Stimulated activated CD8-positive, alpha-beta memory T cell treated with anti-CD3 and anti-CD28 coated beads, Interleukin-7, amount 100 ng/mL, for 48 hours (primary cell): ENCODE measurements around the gene MSH5.
A peak's percentile ranks its signal among the peaks of the same experiment; 100 is the strongest.

Source experiments
- DNase-seq, 2 donors: peaks; one replicate each; pipeline ENCODE4 v3.0.0-alpha.2; 2020; ENCODE audit warnings: low read depth in 1 of 2; ENCODE audit errors: extremely low read depth in 1 of 2

MSH5 gene

DNA sequence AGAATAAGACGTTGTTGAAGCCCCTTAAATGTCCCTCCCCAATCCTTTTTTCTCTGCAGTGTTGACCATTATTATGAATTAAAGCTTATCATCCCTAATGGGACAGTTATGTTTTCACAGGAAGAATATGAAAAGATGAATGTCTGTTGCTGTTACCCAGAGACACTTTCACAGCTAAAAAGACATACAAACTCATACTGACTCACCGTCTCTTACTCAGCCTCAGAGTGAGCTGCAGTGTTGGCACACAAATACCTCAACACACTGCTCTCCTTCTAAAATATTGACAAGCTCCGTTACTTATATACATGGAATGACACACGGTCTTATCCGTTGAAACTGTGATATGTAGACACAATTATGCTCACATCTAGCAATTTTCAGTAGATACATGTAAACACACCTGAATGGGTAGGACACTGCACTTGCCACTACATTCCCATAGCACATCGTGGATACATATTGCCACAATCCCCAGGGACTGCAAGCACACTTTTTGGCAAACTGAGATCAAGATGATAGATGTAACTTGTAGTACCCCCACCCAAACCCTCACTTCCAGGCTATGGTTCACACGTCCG is 13.0 kb downstream of the MSH5 start:
- no peak for DNase-seq

DNA sequence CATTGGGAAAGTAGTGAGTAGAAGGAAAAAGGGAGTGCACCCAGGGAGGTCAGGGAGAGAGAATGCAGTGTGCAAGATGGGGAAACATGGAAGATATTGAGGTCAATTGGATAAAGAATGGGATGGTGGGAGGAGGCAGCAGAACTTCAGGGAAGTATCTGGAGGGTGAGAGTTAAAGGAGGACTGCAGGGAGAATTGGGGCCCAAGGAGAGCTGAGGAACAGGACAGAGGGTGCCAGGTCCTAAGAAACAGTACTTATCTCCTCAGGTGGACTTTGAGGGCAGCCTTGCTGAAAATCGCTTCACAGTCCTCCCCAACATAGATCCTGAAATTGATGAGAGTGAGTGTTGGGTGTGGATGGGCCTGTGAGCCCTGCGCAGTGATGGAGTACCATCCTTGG is 18.5 kb downstream of the MSH5 start:
- no peak for DNase-seq

- no peak for DNase-seq
Measured at GRCh38 chr6:31760790-31761189, 21.0 kb downstream of the MSH5 start.

- no peak for DNase-seq
Measured at GRCh38 chr6:31761343-31761742, 21.5 kb downstream of the MSH5 start.

DNA sequence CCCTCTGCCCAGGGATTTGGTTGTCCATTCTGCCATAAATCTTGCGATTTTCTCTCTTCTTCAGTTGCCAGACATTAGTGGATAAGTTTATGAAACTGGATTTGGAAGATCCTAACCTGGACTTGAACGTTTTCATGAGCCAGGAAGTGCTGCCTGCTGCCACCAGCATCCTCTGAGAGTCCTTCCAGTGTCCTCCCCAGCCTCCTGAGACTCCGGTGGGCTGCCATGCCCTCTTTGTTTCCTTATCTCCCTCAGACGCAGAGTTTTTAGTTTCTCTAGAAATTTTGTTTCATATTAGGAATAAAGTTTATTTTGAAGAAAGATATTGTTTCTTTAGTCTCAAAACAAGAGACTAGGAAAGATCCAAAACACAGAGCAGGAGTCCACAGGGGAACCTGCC is 22.6 kb downstream of the MSH5 start, which contains the start of gene SAPCD1:
SAPCD1 (plus strand) TSS at position 301 of the 400 bp plus-strand sequence. CDS start 399 bp downstream, outside the sequence.
- DNase-seq = no peak

DNA sequence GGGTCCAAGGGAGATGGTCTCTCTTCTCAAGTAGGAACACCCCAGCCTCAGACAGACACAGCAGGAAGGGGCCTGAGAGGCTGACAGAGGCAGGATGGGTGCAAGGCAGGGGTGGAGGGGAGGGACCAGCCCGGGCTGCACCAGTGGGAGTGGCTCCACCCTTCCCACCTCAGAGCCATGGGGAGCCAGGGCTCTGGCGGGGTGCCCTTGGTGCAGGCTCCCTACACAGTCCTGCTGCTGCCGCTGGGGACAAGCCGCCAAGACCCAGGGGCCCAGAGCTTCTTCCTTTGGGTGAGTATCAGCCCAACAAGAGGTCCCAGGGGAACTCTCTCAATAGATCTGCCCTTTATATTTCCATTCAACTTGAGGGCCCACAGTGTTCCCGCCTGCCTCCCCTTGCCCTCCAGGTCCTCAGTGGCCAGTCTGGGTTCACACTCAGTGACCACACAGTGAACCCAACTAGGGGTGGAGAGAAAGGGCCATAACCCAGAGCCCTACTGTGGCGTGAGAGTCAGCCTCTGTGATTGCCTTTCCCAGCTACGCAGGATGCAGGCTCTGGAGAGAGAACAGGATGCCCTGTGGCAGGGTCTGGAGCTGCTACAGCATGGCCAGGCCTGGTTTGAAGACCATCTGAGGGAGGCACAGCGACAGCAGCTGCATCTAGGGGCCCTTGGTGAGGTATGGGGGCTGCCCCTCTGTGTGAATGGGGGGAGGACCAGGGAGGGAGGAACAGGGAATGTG is 23.2 kb downstream of the MSH5 start:
- no peak for DNase-seq

DNA sequence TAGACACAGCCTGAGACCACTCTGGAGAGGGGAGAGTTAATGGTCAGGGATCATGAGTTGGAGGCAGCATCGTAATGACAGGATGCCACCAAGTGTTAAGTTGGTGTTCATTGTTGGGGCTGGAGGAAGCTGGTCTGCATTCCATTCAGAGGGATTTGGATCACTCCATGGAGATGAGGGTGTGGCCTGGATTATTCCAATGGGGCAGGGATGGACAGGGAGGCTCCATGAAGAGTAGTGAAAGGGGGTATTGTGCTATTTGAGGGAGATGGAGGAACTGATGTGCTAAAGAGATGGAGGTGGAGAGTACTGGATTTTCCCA is 23.8 kb downstream of the MSH5 start:
- no peak for DNase-seq

- no peak for DNase-seq
Measured at GRCh38 chr6:31764198-31764597, 24.4 kb downstream of the MSH5 start.

DNA sequence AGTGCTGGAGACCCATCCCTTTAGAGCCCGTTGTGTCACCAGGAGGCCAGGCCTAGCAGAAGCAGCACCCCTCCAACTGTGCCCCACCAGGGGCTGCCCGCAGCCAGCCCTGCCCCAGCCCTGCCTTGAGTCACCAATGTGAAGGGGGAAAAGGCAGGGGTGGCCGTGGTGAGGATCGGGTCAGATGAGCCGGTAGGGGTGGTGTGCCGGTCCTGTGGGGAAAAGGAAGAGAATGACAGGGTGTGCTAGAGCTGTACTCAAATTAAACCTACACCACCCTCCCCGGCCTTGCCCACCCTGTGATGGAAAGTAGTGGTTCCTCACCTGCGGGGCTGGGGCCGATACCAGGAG is 25.7 kb downstream of the MSH5 start:
- no peak for DNase-seq

- no peak for DNase-seq
Measured at GRCh38 chr6:31765910-31766794, 26.3 kb downstream of the MSH5 start.

DNA sequence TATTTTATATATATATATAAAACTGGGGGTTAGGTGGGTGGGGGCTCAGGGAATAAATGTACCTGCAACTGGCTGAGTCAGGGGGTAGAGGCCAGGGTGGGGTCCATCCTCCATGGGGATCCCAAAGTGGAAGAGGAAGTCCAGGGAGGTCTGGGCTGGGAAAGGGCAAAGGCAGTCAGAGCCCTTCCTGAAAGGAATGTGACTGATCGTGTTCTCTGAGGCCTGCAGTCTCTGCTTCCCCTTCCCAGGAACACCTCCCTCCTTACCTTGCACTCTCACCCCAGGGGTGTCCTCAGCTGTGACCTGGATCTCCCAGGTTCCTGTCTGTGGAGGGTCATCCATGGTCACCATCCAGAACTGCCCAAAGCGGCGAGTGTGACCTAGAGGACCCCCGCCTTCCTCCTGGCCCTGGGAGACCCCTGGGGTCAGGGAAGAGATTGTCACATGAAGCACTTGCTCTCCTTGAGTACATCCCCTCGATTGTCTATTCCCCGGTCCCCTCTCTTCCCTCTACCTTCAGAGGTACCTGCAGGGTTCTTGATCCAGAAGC is 27.4 kb downstream of the MSH5 start:
- DNase-seq = no peak

- DNase-seq = no peak
Measured at GRCh38 chr6:31768363-31769257, 28.8 kb downstream of the MSH5 start.

DNA sequence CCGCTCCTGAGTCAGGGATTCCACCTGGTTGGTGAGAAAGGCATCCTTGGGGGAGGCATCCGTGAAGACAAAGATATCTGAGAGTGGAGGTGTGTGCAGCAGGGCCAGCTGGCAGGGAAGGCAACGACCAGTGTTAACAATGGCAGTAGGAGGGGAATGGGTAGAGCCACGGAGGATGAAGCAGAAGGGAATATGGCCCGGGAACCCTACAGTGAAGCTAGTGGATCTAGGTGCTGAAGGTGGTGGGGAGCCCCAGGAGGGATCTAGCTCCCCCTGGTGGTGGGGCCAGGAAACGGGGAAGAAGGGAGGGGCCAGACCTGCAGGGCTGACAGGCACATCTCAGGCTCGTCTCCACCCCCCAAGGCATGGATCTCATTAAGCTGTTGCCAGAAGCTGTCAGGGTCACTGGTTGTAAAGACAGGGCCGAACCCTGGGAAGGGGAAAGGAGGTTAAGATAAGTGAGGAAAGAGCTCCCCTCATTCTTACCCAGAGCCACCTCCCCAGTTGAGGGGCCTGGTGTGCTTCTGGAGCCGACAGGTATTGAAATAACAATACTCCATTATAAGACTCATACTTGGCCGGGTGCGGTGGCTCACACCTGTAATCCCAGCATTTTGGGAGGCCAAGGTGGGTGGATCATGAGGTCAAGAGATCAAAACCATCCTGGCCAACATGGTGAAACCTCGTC is 30.0 kb downstream of the MSH5 start:
- DNase-seq = peak; percentile 53 to 74

DNA sequence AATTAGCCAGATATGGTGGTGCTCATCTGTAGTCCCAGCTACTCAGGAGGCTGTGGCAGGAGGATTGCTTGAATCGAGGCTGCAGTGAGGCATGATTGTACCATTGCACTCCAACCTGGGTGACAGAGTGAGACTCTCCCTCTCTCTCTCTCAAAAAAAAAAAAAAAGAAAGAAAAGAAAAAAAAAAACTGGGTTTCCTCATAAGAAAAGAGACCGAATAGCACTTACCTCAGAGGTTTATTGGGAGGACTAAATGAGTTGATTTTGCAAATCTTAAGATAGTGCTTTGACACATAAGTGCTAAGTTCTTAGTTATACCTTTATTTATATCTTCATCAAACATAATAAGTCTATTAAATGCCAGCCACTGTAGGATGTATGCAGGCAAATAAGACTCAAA is 31.1 kb downstream of the MSH5 start:
- DNase-seq = no peak

DNA sequence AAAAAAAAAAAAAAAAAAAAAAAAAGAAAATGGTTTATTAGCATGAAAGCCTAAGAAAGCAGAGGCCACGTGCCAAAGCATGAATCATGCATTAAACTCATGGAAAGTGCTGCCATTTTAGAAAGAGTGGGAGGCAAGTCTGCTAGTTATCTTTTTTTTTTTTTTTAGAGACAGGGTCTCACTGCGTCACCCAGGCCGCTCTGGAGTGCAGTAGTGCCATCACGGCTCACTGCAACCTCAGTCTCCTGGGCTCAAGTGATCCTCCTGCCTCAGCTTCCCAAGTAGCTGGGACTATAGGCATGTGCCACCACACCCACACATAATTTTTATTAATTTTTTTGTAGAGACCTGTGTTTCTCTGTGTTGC is 32.2 kb downstream of the MSH5 start:
- no peak for DNase-seq

GRCh38 chr6:31775184-31775583 is 35.4 kb downstream of the MSH5 start:
- no peak for DNase-seq

GRCh38 chr6:31775633-31776484 is 36.1 kb downstream of the MSH5 start:
- DNase-seq = no peak

GRCh38 chr6:31776485-31776988 is 36.7 kb downstream of the MSH5 start:
- no peak for DNase-seq
